Keratinocyte (primary cell): ENCODE results near the gene RFC2.

Experiments used
- CTCF ChIP-seq, 3 experiments: IDR thresholded peaks in 1 of 3; conservative IDR thresholded peaks in 1 of 3; optimal IDR thresholded peaks in 1 of 3; 2 replicates in 2 of 3; 3 replicates in 1 of 3; pipeline versions ENCODE3 to v1.5.1; 2011; ENCODE audit warnings: low read length in 3 of 3, mild to moderate bottlenecking in 3 of 3, moderate library complexity in 2 of 3, control low read depth in 1 of 3, inconsistent platforms in 1 of 3; ENCODE audit not compliant: insufficient read depth in 2 of 3; ENCODE audit errors: extremely low read depth in 1 of 3
- EZH2 ChIP-seq: IDR thresholded peaks from one replicate; pipeline ENCODE4 v1.6.1; 2012; ENCODE audit warnings: inconsistent platforms, mild to moderate bottlenecking, low read length, moderate library complexity

- TF ChIP-seq CTCF (optimal IDR thresholded peaks at IDR 0.05 in 1 of 3, IDR thresholded peaks at IDR 0.05 in 1 of 3, conservative IDR thresholded peaks at IDR 0.05 in 1 of 3; ENCODE audit: extremely low read depth in 1 of 3, insufficient read depth in 2 of 3, low read length in 3 of 3) (no peak), EZH2 (no peak)
These were observed 15.6 kb upstream of the RFC2 start for GRCh38 chr7:74269757-74270277.
